Suprapubic skin (tissue), 3 donors: Measurements from ENCODE around the gene IGF2BP2.

Experiments
- POLR2A ChIP-seq, 2 donors: fragments of 450-650 bp; IDR thresholded peaks; one replicate each; pipeline ENCODE4 v1.6.1; 2017; ENCODE audit warnings: antibody characterized with exemption in 2 of 2, mild to moderate bottlenecking in 2 of 2, moderate library complexity in 2 of 2
- TF ChIP-seq, protein P1 (sequence below), 2 donors: fragments of 200-600 bp in 1 of 2; fragments of 450-650 bp in 1 of 2; sonication (generic) in 1 of 2; IDR thresholded peaks; one replicate each; pipeline ENCODE4 v1.5.1; 2016 to 2019; ENCODE audit warnings: antibody characterized with exemption in 2 of 2, mild to moderate bottlenecking in 1 of 2, moderate library complexity in 1 of 2

DNA sequence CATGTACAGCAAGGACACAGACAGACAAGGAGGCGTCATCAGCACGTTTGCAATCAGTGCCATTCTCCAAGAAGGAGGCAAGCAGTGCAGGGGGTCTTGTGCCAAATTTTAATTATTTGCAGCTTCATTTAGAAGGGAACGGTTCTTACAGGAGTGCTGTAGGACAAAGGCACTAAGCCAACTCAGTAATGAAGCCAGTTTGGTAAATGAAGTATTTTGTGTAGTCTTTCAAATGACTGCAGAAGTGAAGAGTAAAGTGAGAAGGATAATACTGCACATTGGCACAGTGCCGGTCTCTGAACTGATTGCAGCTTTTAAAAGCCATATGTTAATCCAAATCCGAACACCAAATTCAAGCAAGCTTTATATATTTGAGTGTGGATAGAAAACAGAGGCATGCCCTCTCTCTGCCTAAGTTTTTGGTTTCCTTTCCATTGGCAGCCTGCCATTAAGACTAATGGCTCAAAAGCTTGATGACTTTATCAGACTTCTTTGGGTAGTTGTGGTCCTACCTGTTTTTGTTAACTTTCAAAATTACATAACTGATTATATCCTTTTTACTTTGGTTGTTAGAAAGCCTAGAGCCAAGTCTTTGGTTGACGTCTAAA lies 137.5 kb downstream of the IGF2BP2 start:
- TF ChIP-seq POLR2A (IDR thresholded peaks at IDR 0.05): no peak
- TF ChIP-seq, protein P1, sequence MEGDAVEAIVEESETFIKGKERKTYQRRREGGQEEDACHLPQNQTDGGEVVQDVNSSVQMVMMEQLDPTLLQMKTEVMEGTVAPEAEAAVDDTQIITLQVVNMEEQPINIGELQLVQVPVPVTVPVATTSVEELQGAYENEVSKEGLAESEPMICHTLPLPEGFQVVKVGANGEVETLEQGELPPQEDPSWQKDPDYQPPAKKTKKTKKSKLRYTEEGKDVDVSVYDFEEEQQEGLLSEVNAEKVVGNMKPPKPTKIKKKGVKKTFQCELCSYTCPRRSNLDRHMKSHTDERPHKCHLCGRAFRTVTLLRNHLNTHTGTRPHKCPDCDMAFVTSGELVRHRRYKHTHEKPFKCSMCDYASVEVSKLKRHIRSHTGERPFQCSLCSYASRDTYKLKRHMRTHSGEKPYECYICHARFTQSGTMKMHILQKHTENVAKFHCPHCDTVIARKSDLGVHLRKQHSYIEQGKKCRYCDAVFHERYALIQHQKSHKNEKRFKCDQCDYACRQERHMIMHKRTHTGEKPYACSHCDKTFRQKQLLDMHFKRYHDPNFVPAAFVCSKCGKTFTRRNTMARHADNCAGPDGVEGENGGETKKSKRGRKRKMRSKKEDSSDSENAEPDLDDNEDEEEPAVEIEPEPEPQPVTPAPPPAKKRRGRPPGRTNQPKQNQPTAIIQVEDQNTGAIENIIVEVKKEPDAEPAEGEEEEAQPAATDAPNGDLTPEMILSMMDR (IDR thresholded peaks at IDR 0.05): no peak
